Stomach (tissue), 9 donors: ENCODE data around the gene CDH23. TPM values are rescaled to one million over a fixed set of nuclear protein-coding genes. Genes with fewer than 3 reads are reported as not detected.

Source experiments
- DNase-seq, 2 donors: peaks; one replicate each; pipeline versions ENCODE4 v3.0.0 to v3.0.0-alpha.2; 2013 to 2019
- H3K27ac ChIP-seq, 5 donors: fragments of 200-600 bp in 4 of 5; sonication (generic) in 4 of 5; one replicate each; pipeline ENCODE4 v1.5.1; 2013 to 2019; ENCODE audit warnings: mild to moderate bottlenecking in 1 of 5, moderate library complexity in 1 of 5
- H3K27me3 ChIP-seq, 3 donors: fragments of 200-600 bp; sonication (generic); one replicate each; pipeline ENCODE4 v1.5.1; 2017 to 2019; ENCODE audit warnings: mixed run types in 1 of 3
- H3K36me3 ChIP-seq, 4 donors: fragments of 200-600 bp; sonication (generic); 1 replicate in 3 of 4; 2 replicates in 1 of 4; pipeline ENCODE4 v1.5.1; 2016 to 2019
- H3K4me1 ChIP-seq, 4 donors: fragments of 200-600 bp; sonication (generic); one replicate each; pipeline ENCODE4 v1.5.1; 2016 to 2019
- H3K4me3 ChIP-seq, 4 donors: fragments of 200-600 bp; sonication (generic) in 3 of 4; one replicate each; pipeline ENCODE4 v1.5.1; 2016 to 2019; ENCODE audit warnings: mild to moderate bottlenecking in 1 of 4
- H3K9me3 ChIP-seq, 4 donors: fragments of 200-600 bp; sonication (generic); one replicate each; pipeline ENCODE4 v1.5.1; 2016 to 2019
- CTCF ChIP-seq, 7 experiments: fragments of 450-650 bp in 4 of 7; fragments of 200-600 bp in 3 of 7; sonication (generic) in 3 of 7; IDR thresholded peaks; one replicate each; pipeline ENCODE4 v1.5.1; 2016 to 2019; ENCODE audit warnings: antibody characterized with exemption in 7 of 7, control low read depth in 2 of 7, mild to moderate bottlenecking in 1 of 7
- EP300 ChIP-seq: sonication (generic); formaldehyde crosslinking; IDR thresholded peaks from one replicate; pipeline ENCODE4 v1.6.1; 2017; ENCODE audit warnings: antibody characterized with exemption
- POLR2A ChIP-seq, 4 donors: fragments of 450-650 bp; IDR thresholded peaks; one replicate each; pipeline ENCODE4 v1.6.1; 2016; ENCODE audit warnings: antibody characterized with exemption in 4 of 4, control low read depth in 2 of 4, mild to moderate bottlenecking in 1 of 4, moderate library complexity in 1 of 4
- POLR2AphosphoS5 ChIP-seq, 3 donors: sonication (generic); formaldehyde crosslinking; IDR thresholded peaks; one replicate each; pipeline ENCODE4 v1.6.1; 2016; ENCODE audit warnings: antibody characterized with exemption in 3 of 3
- WGBS, 5 donors: extraction: QIAGEN DNeasy Blood & Tissue Kit in 3 of 5; methylation state at CpG; one replicate each; pipeline versions ENCODE4 v1.1.5 to v1.1.7; 2013 to 2018; 5-methylcytosine and 5-hydroxymethylcytosine counted together
- intact Hi-C: fragments of 100-400 bp; cut with DNase I; formaldehyde crosslinking; loops from one replicate; pipeline ENCODE4 v1.15.1; 2023; ENCODE audit warnings: low total_unique reads
- polyA plus RNA-seq, 3 donors: library from polyadenylated mRNA; stranded (reverse); fragments of 200-250 nt; gene quantifications; one replicate each; pipeline ENCODE4 v1.2.3, GENCODE V29; 2013
- total RNA-seq, 5 donors: library from RNA; depleted of rRNA; stranded (reverse); fragments of >200 nt; gene quantifications; one replicate each; pipeline versions ENCODE4 v1.1.0 to v1.2.3, GENCODE V29; 2014 to 2016
- donor health status: healthy with polysubstance abuse.
- donor health status: Bipolar disorder and iron deficiency.
- donor health status: healthy.

Gene CDH23
- total and polyA plus RNA-seq, 8 donors: 0.31 to 8.2 (median 2.2) TPM

GRCh38 chr10:71622154-71622526, 225.4 kb downstream of the CDH23 start:
- intact Hi-C loops: no loop called here
- 46 to 74% (median 56%) methylated on average over 10 of the region's 10 CpGs for WGBS, 5 donors
- peaks cover 13 to 37% (median 22%) of the 10 kb centered on the region in 4 donors for H3K4me1 ChIP-seq
- H3K27me3 ChIP-seq: no peaks in the 10 kb centered on the region
- no peak overlapping the region for H3K4me3 ChIP-seq
- no peak for TF ChIP-seq EP300
- TF ChIP-seq POLR2A (IDR thresholded peaks at IDR 0.05): no peak
- TF ChIP-seq CTCF (IDR thresholded peaks at IDR 0.05): no peak
- TF ChIP-seq POLR2AphosphoS5 (IDR thresholded peaks at IDR 0.05): no peak
- peak in 1 of 2 donors; percentile 72 for DNase-seq
- H3K27ac ChIP-seq: peak overlapping the region in 1 of 5 donors; percentile 76
- no peaks in the 10 kb centered on the region for H3K9me3 ChIP-seq
- no peaks in the 10 kb centered on the region for H3K36me3 ChIP-seq

- Histone ChIP-seq H3K4me3 (no peak overlapping the region), H3K9me3 (no peaks in the 10 kb centered on the region), H3K27ac (peak overlapping the region in 1 of 5 donors; percentile 76), H3K27me3 (peaks cover 0 to 4% (median 2%) of the 10 kb centered on the region in 3 donors), H3K4me1 (peaks cover 13 to 37% (median 22%) of the 10 kb centered on the region in 4 donors), H3K36me3 (no peaks in the 10 kb centered on the region)
- intact Hi-C loops: no loop called here
- WGBS, 5 donors: 74 to 84% (median 82%) methylated on average over 7 to 8 of the region's 8 CpGs
- DNase-seq: no peak
- TF ChIP-seq EP300: no peak
- no peak for TF ChIP-seq CTCF (IDR thresholded peaks at IDR 0.05)
- no peak for TF ChIP-seq POLR2A (IDR thresholded peaks at IDR 0.05)
- no peak for TF ChIP-seq POLR2AphosphoS5 (IDR thresholded peaks at IDR 0.05)
These were observed 225.9 kb downstream of the CDH23 start for GRCh38 chr10:71622616-71623015.

- Histone ChIP-seq H3K9me3 (no peaks in the 10 kb centered on the region), H3K4me3 (no peak overlapping the region), H3K27me3 (peaks cover 0 to 10% (median 8%) of the 10 kb centered on the region in 3 donors), H3K36me3 (no peaks in the 10 kb centered on the region), H3K27ac (peak overlapping the region in 1 of 5 donors; percentile 76), H3K4me1 (peaks cover 13 to 37% (median 22%) of the 10 kb centered on the region in 4 donors)
- peak in 1 of 2 donors; percentile 57 for DNase-seq
- no peak for TF ChIP-seq EP300
- WGBS, 5 donors: 52 to 59% (median 56%) methylated on average over 11 of the region's 11 CpGs
- intact Hi-C loops: no loop called here
These were observed 226.6 kb downstream of the CDH23 start for GRCh38 chr10:71623098-71623985.

GRCh38 chr10:71623986-71624291, 227.2 kb downstream of the CDH23 start:
- no peak overlapping the region for H3K4me3 ChIP-seq
- no peaks in the 10 kb centered on the region for H3K36me3 ChIP-seq
- intact Hi-C loops: no loop called here
- TF ChIP-seq CTCF (IDR thresholded peaks at IDR 0.05) (no peak), POLR2AphosphoS5 (IDR thresholded peaks at IDR 0.05) (no peak), POLR2A (IDR thresholded peaks at IDR 0.05) (no peak), EP300 (no peak)
- no peak overlapping the region for H3K27ac ChIP-seq
- WGBS, 5 donors: 86 to 92% (median 89%) methylated on average over 9 of the region's 9 CpGs
- peaks cover 0 to 10% (median 8%) of the 10 kb centered on the region in 3 donors for H3K27me3 ChIP-seq
- no peaks in the 10 kb centered on the region for H3K9me3 ChIP-seq
- DNase-seq: no peak
- H3K4me1 ChIP-seq: peaks cover 13 to 37% (median 22%) of the 10 kb centered on the region in 4 donors
